SK-N-MC (cell line): ENCODE measurements around the gene KCNT2.

Experiments used
- DNase-seq: peaks from one replicate; pipeline ENCODE4 v3.0.0-alpha.2; 2011; ENCODE audit warnings: low read depth, low spot score
- H3K27ac ChIP-seq: fragments of 200-600 bp; sonication (generic); 2 replicates; pipeline ENCODE4 v1.5.1; 2016; ENCODE audit warnings: mixed run types
- H3K36me3 ChIP-seq: fragments of 200-600 bp; sonication (generic); 2 replicates; pipeline ENCODE4 v1.6.1; 2017; ENCODE audit warnings: antibody characterized with exemption, low read length, mixed read lengths; ENCODE audit not compliant: insufficient read depth
- H3K4me3 ChIP-seq: fragments of 200-600 bp; sonication (generic); 2 replicates; pipeline ENCODE4 v1.5.1; 2016
- H3K9ac ChIP-seq: fragments of 200-600 bp; sonication (generic); 2 replicates; pipeline ENCODE4 v1.8.0; 2017; ENCODE audit warnings: mixed run types, mixed read lengths; ENCODE audit not compliant: insufficient read length
- H3K9me3 ChIP-seq: fragments of 200-600 bp; sonication (generic); 2 replicates; pipeline ENCODE4 v1.6.1; 2017; ENCODE audit warnings: low read depth, mild to moderate bottlenecking, antibody characterized with exemption, low read length, moderate library complexity, mixed read lengths
- EZH2 ChIP-seq: fragments of 200-600 bp; sonication (generic); IDR thresholded peaks from one replicate; pipeline ENCODE4 v1.6.1; 2017; ENCODE audit warnings: antibody characterized with exemption
- FOXP2 ChIP-seq: optimal IDR thresholded peaks from 2 replicates; pipeline ENCODE3; 2011; ENCODE audit warnings: mild to moderate bottlenecking, moderate library complexity; ENCODE audit not compliant: insufficient read depth; ENCODE audit errors: extremely low read length, control extremely low read depth
- POLR2AphosphoS5 ChIP-seq: IDR thresholded peaks from 2 replicates; pipeline ENCODE4 v1.6.1; 2012; ENCODE audit warnings: mild to moderate bottlenecking, low read depth, low read length, borderline replicate concordance

The KCNT2 gene

DNA sequence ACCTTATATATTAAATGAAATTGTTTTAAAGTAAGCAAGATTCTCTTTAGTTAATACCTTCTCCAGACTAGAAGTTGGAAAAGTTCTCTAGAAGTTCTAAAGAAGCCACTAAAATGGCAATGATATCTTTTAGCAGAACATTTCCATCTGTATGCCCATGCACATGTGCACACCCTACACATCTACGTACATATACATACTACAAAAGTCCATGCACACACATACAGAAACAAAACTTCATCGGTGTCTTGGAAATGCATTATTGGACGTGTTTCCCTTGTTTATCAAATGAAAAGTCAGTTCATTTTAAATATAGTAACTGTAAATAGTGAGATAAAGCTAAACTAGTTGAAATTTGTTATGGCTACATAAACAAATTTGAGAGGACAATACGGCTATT, 114.4 kb downstream of the KCNT2 start:
- no peak overlapping the region for H3K27ac ChIP-seq
- H3K4me3 ChIP-seq = no peak overlapping the region
- H3K9ac ChIP-seq = no peak overlapping the region
- DNase-seq = no peak
- no peaks in the 10 kb centered on the region for H3K36me3 ChIP-seq
- no peaks in the 10 kb centered on the region for H3K9me3 ChIP-seq
- TF ChIP-seq EZH2 = no peak
- no peak for TF ChIP-seq FOXP2
- no peak for TF ChIP-seq POLR2AphosphoS5

DNA sequence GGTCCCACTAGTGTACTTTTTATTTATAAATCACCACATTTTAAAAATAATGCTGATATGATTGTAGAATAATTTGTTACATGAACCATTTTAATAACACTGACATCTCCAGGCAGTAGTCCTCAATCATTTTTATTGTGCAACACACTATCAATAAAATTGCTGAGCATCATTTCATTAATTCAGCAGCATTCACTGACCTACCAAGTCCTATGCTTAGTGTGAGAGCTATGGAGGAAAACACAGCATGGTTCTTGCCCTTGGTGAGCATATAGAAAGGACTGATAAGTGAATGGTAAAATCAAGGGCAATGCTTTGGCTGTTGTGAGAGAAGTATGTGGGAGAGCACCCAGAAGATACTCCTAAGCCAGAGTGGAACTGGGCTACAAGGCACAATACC, 119.7 kb downstream of the KCNT2 start:
- TF ChIP-seq FOXP2 = no peak
- TF ChIP-seq EZH2 = no peak
- TF ChIP-seq POLR2AphosphoS5 = no peak
- Histone ChIP-seq H3K36me3 (no peaks in the 10 kb centered on the region), H3K9me3 (no peaks in the 10 kb centered on the region), H3K4me3 (no peak overlapping the region), H3K27ac (no peak overlapping the region), H3K9ac (no peak overlapping the region)
- no peak for DNase-seq

GRCh38 chr1:196486346-196486745, 121.9 kb downstream of the KCNT2 start:
- Histone ChIP-seq H3K36me3 (no peaks in the 10 kb centered on the region), H3K9ac (no peak overlapping the region), H3K27ac (no peak overlapping the region), H3K9me3 (no peaks in the 10 kb centered on the region), H3K4me3 (no peak overlapping the region)
- no peak for DNase-seq
- TF ChIP-seq FOXP2 (no peak), POLR2AphosphoS5 (no peak)

DNA sequence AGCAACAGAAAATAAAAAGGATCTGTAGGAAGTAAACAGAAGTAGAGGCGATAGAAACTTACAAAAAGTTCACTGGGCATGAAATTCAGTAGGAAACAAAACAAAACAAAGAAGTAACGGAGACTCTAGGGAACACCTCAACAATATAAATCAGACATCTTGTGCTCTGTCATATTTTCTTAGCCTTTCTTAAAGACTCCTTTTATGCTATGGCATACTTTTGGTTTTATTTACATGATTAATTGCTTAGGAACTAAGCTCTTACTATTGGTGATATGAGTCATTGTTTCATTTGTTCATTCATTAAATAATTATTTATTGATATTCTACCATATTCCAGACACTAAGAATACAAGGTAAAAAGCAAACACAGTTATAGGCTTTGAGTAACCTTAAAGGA, 126.6 kb downstream of the KCNT2 start:
- Histone ChIP-seq H3K9me3 (no peaks in the 10 kb centered on the region), H3K27ac (no peak overlapping the region)
- TF ChIP-seq FOXP2 = no peak

DNA sequence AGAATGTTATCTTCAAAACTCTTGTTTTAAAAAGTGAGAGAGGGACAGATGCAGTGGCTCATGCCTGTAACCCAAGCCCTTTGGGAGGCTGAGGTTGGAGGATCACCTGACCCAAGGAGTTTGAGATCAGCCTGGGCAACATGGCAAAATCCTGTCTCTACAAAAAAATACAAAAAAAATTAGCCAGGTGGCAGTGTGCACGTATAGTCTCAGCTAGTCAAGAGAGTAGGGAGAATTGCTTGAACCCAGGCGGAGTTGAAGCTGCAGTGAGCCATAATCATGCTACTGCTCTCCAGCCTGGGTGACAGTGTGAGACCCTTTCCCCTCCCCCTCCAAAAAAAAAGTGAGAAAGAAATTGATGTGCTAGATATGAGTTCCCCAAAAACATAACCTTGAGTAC, 131.0 kb downstream of the KCNT2 start:
- Histone ChIP-seq H3K9me3 (no peaks in the 10 kb centered on the region), H3K4me3 (no peak overlapping the region), H3K36me3 (no peaks in the 10 kb centered on the region), H3K27ac (no peak overlapping the region), H3K9ac (no peak overlapping the region)
- DNase-seq = no peak
- TF ChIP-seq FOXP2 = no peak
- no peak for TF ChIP-seq EZH2
- no peak for TF ChIP-seq POLR2AphosphoS5

More for the DNA sequence above, 126.6 kb downstream of the KCNT2 start:
- Histone ChIP-seq H3K9ac (no peak overlapping the region), H3K4me3 (no peak overlapping the region), H3K36me3 (no peaks in the 10 kb centered on the region)
- no peak for DNase-seq

DNA sequence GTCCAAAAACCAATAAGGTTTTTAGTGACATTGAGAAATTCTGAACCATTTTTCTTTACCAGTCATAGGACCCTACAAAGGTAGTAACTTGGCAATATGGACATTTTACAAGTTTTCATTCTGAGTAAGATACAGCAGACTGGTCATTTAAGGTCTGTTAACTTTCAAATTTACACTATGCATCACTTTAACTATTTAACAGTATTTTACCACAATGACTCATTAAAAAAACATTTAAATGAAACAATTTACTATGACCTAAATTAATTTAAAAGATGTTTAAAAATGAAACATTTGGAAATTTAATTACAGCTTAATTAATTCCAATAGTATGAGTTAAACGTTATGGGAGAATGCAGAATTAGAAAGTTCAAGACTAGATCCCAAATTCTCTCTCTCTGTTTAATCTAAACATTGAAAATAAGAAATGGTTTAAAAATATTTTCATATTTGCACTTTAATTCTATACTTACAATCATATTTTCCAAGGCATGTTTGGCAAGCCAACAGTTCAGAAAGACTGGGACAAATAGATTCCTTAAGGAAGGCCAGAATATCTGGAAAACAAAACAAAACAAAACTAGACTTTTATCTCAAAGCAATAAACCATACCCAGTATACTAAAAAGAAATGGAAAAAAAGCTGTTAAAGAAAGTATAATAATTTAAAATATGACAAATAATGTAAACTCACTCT, 140.9 kb downstream of the KCNT2 start:
- Histone ChIP-seq H3K36me3 (no peaks in the 10 kb centered on the region), H3K9me3 (no peaks in the 10 kb centered on the region), H3K9ac (no peak overlapping the region), H3K27ac (no peak overlapping the region), H3K4me3 (no peak overlapping the region)
- DNase-seq = no peak
- no peak for TF ChIP-seq FOXP2
- no peak for TF ChIP-seq POLR2AphosphoS5
- TF ChIP-seq EZH2 = no peak

DNA sequence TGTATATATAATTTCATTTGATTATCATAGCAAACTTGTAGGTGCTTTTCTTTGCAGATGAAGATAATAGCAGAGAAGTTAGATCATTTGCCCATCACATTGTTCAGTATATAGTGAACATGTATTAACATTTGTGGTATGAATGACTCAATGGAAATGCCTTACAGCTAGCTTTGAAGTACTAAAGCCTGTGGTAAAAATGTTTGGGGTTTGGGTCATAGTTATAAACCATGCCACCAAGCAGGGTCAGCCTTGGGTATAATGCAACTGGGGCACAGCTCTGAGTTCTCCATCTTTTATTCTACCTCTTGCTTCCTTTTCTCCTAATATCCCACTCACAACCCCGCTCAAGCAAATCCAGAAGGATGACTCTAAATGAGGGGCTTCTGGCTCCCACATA, 141.6 kb downstream of the KCNT2 start:
- H3K36me3 ChIP-seq = no peaks in the 10 kb centered on the region
- no peak for TF ChIP-seq FOXP2
- no peak for TF ChIP-seq POLR2AphosphoS5
- no peak for TF ChIP-seq EZH2
- no peak for DNase-seq
- H3K27ac ChIP-seq = no peak overlapping the region
- no peak overlapping the region for H3K9ac ChIP-seq
- H3K9me3 ChIP-seq = no peaks in the 10 kb centered on the region
- H3K4me3 ChIP-seq = no peak overlapping the region

GRCh38 chr1:196466166-196466565, 142.1 kb downstream of the KCNT2 start:
- Histone ChIP-seq H3K4me3 (no peak overlapping the region), H3K9ac (no peak overlapping the region), H3K36me3 (no peaks in the 10 kb centered on the region), H3K27ac (no peak overlapping the region), H3K9me3 (no peaks in the 10 kb centered on the region)
- DNase-seq = no peak
- TF ChIP-seq POLR2AphosphoS5 = no peak
- no peak for TF ChIP-seq FOXP2
- no peak for TF ChIP-seq EZH2

- H3K9me3 ChIP-seq = no peaks in the 10 kb centered on the region
- no peak overlapping the region for H3K9ac ChIP-seq
- no peak for DNase-seq
- H3K36me3 ChIP-seq = no peaks in the 10 kb centered on the region
- no peak overlapping the region for H3K27ac ChIP-seq
- no peak for TF ChIP-seq POLR2AphosphoS5
- TF ChIP-seq EZH2 = no peak
- no peak for TF ChIP-seq FOXP2
- H3K4me3 ChIP-seq = 0 out of 2 replicates have a peak overlapping the region, but pooled peaks have one; percentile 4
Measured at GRCh38 chr1:196464480-196464941, 143.7 kb downstream of the KCNT2 start.

DNA sequence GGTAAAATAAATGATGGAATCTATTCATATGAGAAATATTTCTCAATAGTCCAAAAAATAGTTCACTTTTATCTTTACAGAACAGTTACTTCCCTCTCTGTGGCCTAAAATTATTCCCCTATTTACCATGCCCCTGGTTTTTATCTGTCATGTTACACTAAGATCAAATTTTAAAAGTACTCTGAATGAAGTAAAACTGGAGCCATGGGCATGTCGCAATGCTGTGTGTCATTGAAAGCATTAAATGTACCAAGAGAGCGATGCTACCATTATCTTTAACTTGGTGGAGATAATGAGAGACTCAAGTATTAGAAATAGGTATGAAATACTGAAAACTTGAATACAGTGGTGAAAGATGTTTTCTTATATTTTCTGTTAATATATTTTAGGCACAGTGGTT, 146.2 kb downstream of the KCNT2 start:
- Histone ChIP-seq H3K9me3 (no peaks in the 10 kb centered on the region), H3K9ac (no peak overlapping the region), H3K27ac (no peak overlapping the region), H3K36me3 (no peaks in the 10 kb centered on the region), H3K4me3 (no peak overlapping the region)
- no peak for DNase-seq
- TF ChIP-seq POLR2AphosphoS5 = no peak
- TF ChIP-seq EZH2 = no peak
- no peak for TF ChIP-seq FOXP2
